GM23248 (cell line): ENCODE results near the gene CDR2L.

Source experiments
- EZH2 ChIP-seq: fragments of 200-600 bp; sonication (generic); IDR thresholded peaks from 2 replicates; pipeline ENCODE4 v1.6.1; 2018; ENCODE audit warnings: antibody characterized with exemption, mild to moderate bottlenecking; ENCODE audit not compliant: insufficient read depth, poor library complexity, severe bottlenecking
- EZH2phosphoT487 ChIP-seq: fragments of 200-600 bp; sonication (generic); IDR thresholded peaks from 2 replicates; pipeline ENCODE4 v1.6.1; 2018; ENCODE audit warnings: antibody characterized with exemption, moderate library complexity, mild to moderate bottlenecking, low read depth; ENCODE audit not compliant: insufficient read depth

GRCh38 chr17:74986206-74986576 lies 1.2 kb upstream of the CDR2L start:
- TF ChIP-seq EZH2phosphoT487 (no peak), EZH2 (no peak)
